GM21723 (cell line): Measurements from ENCODE around the gene DBH.
"Not testable (repeated sequence)": the region's sequence is repeated elsewhere in the genome, so short reads cannot be mapped to it uniquely, and the experiment has no call there.

Experiments used
- ATAC-seq: cut with Tn5 transposase; IDR thresholded peaks from one replicate; pipeline ENCODE4 v1.9.1; 2021; ENCODE audit warnings: mild to moderate bottlenecking, moderate library complexity; ENCODE audit not compliant: unreplicated experiment

Gene DBH

DNA sequence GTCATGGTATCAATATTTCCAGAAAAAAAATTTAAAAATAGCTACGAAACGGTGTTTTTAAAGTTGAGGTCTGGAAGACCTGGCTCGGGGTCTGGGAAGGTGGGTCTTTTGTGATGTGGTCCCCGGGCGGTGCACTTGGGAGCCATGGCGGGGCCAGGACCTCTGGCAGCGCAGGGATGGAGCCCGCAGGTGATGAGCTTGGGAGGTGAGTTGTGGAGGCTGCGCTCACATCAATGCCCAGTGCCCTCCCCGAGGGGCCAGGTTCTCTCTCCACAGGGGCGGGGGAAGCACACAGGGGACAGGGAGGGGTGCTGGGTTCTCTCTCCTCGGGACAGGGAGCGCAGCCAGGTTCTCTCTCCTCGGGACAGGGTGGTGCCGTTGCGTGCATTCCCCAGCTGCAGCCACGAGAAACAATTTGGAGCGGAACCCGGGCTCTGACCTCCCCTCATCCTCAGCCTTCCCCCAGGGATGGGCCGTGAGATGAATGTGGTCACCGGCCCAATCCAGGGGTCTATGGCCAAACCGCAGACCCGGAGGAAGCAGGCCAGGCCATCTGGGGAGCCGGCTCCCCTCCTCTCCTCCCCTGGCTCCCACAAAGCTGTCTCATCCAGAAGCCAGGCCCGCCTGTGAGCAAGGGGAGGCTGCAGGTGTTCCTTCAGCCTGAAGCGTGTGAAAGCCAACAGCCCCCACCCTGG lies 25.8 kb downstream of the DBH start:
- ATAC-seq = no peak

DNA sequence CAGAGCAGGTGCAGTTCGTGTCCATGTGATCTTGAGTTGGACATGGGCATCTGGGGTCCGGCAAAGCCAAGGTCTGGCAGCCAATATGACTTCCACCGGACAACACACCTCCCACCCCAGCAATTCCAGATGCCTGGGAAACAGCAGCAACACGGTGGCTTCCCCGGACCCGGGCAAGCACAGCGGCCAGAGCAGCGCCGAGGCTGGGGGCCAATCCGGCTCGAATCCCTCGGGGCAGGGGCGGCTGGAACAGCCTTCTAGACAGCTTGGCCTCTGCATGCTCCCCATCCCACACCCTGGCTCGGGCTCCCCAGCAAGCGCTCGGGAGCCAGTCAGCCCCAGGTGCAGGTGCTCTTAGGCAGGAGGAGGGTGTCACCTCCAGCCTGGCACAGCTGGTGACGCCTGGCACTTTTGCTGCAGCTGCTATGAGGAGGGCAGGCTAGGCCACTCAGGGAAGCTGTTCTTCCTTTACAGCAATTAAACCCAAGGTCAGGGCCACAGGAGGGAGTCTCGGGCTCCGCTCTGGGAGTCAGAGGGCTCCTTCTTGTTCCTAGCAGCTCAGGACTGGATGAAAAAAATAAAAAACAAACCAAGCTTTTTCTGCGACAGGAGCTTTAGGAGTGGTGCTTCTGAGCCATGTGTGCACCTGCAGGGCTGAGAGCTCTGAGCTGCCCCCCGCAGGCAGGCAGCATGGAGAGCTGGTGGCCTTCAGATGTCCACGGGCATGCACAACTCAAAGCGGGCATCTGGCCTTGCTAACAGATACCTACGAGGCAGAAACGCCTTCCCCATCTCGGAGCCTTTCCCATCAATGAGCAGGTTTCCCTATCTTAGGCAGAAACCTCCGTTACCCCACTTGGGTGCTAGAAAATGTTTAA lies 28.2 kb downstream of the DBH start:
- ATAC-seq = no peak

DNA sequence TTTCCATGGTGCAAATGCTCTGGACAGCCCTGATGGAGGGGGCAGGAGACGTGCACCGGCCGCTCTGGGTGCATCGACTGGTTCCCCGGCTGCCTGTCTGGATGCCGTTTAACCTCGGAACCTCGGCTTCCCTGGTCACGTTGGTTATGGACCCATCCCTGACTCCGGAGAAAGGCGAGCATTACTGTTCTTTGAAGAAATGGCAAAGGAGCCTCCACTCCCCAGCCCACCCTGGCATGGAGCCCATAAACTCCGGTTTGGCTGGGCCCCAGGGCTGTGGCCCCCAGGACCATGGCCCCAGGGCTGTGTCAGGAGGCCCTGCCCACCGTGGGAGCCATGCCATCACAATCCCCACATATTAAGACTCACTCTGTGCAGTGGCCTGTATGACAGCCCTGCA lies 28.9 kb downstream of the DBH start:
- ATAC-seq = no peak

DNA sequence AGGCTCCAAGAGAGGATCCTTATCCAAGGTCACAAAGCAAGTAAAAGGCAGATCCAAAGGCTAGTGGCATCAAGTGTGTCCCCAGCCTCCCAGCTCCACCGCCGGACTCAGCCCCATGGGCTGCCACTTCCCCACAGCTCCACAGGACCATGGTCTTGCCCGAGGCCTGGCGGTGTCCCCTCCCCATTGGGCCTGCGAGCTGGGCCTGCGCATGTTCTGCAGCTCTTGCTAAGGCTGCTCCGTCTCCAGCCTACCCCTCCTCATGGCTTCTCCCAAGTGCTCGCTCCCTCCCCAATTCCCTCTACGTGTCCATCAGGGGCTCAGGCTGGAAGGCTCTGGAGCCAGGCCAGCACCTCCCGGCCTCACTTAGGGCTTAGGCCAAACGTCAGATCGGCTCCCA lies 29.4 kb downstream of the DBH start:
- ATAC-seq = no peak

DNA sequence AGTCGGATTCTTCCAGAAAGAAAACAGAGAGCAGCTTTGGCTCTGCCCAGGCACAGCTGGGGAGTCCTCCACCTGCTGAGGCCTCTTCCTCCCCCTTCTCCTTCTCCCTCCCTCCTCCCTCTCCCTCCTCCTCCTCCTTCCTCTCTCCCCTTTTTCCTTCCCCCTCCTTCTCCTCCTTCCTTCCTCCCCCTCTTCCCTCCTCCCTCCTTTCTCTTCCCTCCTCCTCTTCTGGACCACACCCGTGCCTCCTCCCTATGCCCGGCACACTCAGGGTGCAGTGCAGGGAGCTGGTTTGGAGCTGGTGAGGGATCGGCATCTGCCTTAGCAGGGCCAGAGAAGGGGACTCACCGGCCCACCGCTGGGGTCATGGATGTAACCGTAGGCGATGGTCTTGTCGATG lies 30.2 kb downstream of the DBH start:
- ATAC-seq = no peak

DNA sequence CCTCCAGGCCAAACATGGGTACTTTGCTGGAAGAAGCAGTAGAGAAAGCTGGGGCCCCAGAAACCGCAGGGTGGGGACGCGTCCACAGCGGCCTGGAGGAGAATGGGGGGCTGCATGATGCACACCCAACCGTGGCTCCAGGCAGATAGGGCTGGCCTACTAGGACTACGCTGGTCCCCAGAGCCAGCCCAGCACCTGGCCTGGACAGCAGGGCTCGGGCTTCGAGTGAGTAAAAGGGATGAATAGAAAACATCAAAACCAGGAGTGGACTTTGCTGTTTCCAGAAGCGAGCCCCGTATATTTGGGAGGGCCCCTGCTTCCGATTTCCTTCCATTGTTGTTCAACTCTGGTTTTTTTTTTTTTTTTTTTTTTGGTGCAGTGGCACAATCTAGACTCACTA lies 30.7 kb downstream of the DBH start:
- ATAC-seq = no peak

DNA sequence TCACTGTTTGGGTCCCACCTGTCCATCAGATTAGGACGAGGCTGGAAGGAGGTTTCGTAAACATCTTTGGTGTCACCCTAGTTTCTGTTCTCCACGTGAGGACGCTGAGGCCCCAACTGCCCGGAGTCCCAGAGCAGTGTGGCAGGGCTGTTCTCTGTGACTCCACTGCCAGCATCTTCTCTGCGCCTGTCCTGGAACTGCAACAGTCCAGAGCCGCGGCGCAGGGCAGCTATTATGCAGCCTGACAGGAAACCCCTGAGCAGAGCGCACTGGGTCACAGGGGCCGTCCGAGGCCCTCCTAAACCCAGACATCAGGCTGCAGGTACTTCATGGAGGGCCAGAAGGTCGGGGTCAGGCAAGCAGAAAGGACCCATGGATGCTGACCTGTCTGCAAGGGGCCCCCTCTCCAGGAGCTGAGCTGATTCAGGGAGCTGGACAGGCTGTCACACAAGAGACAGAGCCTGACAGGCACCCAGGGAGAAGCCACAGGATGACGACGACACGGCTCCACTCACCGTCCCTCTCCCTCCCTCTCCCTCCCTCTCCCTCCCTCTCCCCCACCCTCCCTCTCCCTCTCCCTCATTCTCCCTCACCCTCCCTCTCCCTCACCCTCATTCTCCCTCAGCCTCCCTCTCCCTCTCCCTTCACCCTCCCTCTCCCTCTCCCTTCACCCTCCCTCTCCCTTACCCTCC lies 31.7 kb downstream of the DBH start:
- ATAC-seq = no peak

DNA sequence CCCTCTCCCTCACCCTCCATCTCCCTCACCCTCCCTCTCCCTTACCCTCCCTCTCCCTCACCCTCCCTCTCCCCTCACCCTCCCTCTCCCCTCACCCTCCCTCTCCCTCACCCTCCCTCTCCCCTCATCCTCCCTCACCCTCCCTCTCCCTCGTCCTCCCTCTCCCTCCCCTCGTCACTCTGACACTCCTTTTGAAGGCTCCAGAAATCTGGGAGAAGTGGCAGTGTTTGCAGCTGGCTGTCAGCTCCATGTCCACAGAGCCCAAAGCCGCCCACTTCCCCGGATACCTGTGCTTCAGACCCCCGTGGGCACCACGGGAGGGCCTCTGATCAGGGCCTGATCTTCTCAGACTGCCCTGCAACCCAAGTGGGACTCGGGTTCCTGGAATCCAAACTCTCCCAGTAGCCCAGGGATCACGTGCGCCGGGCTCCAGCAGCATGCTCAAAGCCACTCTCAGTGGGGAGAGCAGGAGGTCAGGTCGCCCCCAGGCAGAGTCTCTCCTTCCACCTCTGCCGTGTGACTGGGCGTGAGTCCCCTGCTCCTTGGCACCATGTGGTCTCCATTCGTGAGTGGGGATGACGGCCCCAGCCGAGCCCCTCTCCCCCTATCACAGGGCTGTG lies 33.1 kb downstream of the DBH start:
- no peak for ATAC-seq

DNA sequence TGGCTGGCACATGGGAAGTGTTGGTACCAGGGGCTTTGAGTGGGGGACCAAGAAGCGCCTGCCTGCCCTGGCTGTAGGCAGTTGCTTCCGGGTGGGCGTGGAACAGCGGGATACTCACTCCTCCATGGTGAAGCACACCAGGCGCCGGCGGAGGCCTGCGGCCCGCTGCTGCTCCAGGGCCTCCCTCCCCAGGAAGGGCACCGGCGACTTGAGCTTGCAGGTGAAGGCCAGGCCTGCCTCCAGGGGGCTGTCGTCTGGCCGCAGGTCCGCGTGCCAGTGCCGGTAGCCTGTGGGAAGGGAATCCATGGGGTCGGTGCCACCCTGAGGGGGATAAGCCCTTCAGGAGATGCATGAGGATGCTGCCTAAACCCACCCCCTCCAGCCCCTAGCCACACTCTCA lies 34.3 kb downstream of the DBH start:
- ATAC-seq = no peak

DNA sequence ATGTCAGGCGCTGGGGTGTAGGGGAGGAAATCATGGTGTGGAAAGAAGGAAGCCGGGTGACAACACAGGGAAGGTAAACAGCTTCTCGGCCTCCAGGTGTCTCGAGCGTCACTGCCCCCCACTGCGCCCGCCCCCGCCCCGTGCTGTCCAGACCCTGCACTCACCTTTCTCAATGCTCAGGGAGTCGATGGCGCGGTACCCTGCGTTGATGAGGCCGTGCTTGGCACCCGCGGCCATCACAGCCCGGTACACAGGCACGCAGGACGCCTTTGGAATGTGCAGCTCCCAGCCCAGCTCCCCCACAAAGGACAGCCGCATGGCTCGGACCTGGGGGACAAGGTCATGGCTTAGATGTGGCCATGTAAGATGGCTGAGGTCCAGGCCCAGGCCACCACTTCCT lies 35.2 kb downstream of the DBH start:
- no peak for ATAC-seq

DNA sequence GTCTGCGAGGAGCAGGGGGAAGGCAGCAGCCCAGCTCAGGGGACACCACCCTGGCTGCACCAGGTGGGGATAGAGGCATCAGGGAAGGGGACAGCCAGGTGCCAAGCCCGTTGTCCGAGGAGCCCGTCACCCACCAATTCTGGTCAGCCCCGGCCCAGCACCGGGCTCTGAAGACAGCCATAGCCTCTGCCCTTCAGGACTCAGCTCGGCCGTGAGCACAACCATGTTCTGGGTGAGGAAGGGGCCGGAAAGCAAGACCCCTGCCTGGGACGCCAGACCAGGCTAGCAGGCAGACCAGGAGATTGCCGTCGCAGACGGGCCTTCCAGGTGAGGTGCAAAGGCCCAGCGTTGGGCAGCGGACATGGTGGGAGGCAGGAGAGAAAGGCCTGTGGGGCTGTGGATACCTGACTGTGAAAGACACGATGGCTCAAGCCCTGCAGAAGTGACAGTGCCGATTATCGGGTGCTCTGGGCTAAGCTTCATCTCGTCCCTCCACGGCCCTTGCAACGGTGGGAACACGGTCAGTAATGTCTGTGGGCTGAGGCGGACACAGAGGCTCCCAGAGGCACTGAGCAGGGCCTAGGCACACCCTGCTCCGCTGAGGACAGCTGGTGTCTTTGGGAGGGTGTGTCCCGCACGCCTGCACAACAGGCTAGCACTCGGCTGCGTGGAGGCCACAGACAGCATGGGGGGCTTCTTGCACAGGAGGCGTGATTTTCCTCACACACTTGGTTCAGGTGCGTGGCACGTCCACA lies 36.5 kb downstream of the DBH start:
- no peak for ATAC-seq

DNA sequence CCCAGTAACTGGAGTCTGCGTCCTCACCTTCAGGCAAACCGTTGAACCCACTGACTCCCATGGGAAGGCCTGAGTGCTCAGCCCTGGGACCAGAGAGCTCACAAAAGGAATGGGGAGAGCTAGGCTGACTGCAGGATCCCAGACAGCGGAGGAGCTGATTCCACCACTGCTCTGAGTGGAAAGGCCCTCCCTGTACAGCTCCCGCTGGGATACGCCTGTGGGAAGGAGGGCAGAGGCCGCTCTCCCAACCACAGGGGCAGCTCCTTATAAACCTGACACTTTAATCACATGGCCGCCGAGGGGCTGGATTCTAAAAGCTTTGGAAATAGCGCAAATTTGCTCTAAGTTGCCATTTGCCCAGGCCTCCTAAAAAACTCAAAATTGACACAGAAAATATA lies 37.1 kb downstream of the DBH start:
- no peak for ATAC-seq

DNA sequence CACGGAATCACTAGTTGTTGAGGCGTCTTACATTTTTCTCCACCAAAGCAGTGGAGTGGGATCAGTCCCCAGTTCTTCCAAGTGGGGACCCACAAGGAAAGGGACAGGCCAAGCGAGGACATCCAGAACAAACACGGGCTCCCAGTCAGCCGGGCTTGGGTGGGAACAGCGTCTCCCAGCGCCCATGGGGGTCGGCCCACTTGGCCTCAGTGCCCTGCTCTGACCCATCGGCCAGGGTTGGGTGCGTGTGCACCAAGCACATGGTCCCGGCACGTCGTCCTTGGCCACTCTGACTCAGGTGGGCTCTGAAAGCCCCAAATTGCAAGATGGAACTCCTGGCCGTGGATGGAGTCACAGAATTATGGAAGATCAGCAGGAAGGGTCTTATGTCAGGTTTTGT lies 37.9 kb downstream of the DBH start:
- no peak for ATAC-seq

DNA sequence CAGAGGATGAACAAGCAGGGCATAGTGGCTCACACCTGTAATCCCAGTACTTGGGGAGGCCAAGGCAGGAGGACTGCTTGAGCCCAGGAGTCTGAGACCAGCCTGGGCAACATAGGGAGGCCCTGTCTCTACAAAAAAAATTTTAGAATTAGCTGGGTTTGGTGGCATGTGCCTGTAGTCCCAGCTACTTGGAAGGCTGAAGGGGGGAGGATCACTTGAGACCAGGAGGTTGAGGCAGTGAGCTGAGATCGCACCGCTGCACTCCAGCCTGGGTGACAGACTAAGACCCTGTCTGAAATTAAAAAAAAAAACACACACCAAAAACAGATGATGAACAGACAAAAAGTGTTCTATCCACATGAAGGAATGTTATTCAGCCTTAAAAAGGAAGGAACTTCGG lies 39.6 kb downstream of the DBH start:
- ATAC-seq = not testable (repeated sequence)

DNA sequence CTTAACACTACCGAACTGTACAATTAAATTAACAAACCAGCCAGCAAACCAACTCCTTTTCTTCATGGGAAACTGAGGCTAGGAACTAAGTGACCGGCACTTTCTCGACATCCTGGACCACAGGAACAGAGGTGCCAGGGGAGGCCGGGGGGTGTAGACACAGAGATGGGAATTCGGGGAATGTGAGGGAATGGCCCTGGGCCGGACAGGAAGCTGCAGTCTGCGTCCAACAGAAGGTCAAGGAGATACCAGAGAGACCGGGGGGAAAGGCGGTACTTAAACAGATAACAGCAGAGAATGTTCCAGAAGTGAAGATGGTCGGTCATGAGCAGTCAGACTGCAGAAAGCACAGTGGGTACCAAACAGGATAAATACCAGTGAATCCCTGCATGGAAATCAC lies 40.3 kb downstream of the DBH start:
- ATAC-seq = no peak

DNA sequence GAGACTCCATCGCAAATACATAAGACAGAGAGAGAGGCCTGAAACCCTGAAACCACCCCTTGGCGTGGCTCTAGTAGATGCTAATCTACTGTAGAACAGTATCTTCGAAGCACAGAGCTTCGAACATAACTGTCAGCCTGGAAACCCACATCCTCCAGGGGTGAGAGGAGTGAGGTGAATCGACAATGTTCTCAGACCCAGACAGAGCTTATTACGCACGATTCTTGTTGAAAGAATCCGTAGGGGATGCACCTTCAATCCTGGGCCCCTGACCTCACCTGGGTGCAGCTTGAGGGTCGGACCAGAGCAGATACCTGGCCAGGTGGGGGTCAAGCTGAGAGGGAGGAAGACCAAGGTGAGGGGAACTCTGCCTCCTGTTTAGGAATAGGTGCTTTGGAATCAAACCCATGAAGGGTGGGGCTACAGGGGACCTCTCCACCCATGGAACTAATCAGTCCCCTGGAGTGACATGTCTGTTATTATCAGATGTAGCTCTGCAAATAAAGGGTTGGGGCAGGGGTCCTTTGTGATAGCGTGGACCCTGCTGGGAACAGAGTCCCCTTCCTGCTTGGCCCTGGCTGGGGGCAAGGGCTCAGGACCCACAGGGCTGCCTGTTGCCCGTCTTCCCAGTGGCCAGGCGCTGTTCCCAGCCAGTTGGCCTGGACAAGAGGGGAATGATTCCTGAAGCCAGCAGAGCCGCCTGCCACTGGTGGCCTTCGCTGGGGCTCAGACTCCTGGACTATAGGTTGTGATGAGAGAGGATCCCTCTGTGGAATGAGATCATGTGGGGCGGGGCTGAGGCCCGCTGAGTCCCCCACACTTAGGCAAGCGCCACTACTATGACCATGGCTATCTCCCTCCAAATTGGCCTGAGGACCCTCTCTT lies 41.2 kb downstream of the DBH start:
- ATAC-seq = no peak

DNA sequence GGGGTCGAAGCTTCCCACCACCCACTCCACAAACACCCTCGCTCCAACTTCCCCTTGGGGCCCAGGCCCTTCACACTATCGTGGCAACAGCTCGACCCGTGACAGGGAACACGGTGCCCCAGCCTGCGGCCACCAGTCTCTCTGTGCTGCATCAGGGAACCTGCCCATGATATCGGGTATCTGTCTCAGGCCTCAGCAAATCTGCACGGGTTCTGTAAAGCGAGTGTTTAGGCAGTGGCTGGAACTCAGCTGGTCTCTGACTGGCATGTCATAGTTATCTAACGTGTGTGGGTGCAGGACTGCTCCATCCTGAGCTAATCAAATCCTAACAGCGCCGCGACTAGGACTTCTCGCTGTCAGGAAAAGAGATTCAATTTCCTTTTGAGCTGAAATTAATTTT lies 42.9 kb downstream of the DBH start:
- ATAC-seq = no peak

DNA sequence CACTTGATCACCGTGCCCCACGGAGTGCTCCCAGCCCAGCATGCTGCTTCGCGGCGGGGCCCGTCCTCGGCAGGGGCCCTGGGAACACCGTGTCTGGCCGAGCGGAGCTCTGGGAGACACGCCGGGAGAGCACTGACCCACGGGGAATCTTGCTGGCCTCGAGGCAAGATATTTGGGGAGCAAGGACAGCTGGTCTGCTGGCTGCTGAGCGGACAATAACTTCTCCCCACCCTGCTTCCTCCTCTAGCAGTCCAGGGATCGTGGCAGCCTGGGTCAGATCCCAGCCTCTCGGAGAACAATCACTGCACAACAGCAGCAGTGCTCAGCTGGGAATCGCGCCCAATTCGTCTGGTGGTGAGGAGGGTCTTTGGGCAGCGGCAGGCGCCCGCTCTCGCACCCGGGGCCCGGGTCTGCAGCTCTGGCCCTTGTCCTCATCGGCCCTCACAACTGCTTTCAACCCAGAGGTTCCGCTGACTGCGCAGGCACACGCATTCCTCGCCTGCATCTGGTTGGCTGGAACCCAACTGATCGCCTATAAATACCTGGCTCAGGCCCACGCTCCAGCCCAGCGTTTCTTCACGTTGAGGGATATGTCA lies 43.4 kb downstream of the DBH start:
- ATAC-seq = no peak

DNA sequence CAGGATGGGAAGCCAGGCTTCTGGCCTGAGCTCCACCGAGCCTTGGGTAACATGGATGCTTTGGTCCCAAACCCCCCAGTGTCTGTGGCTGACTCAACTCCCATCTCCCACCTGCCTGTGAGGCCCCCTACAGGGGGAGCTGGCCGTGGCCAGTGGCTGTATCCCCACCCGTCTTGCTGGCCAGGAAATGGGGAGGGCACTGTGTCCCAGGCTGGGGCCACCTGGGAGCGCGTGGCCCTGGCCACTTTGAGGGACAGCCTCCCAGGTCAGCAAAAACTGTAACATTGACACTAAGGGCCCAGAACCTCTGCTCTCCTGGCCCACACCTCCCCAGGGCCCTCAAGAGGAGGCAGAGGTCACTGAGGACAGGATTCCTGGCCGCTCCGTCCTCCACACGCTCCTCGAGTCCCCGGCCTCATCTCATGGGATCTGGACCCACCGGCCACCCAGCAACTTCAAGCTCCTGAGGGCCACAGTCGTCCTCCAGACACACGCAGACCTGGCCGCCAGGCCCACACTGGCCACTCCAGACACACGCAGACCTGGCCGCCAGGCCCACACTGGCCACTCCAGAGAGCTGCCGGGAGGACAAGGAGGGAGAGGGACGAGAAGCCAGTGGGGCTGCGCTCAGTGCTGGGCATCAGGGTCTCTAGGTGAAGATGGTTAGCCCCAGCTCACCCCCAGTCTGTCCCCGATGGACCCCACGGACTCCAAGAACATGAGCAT lies 44.2 kb downstream of the DBH start:
- ATAC-seq = no peak
